T1000 (cell line): Measurements from ENCODE around the gene IARS2.
"Not testable (repeated sequence)": the region's sequence is repeated elsewhere in the genome, so short reads cannot be mapped to it uniquely, and the experiment has no call there.

ENCODE experiments used
- DNase-seq: peaks from one replicate; lab custom pipeline; 2025; ENCODE audit warnings: mixed read lengths; lab: John Stamatoyannopoulos, UW

The IARS2 gene

GRCh38 chr1:220164517-220164916 lies 70.6 kb downstream of the IARS2 start:
- DNase-seq, result no peak

GRCh38 chr1:220166853-220167252 lies 72.9 kb downstream of the IARS2 start:
- no peak for DNase-seq

- DNase-seq, result not testable (repeated sequence)
Observed at GRCh38 chr1:220169887-220170286, 76.0 kb downstream of the IARS2 start.

GRCh38 chr1:220170836-220171526 lies 77.0 kb downstream of the IARS2 start:
- no peak for DNase-seq

GRCh38 chr1:220176540-220176939 lies 82.6 kb downstream of the IARS2 start:
- no peak for DNase-seq

- no peak for DNase-seq
Observed at GRCh38 chr1:220182111-220182510, 88.2 kb downstream of the IARS2 start.

- no peak for DNase-seq
Observed at GRCh38 chr1:220182656-220183055, 88.7 kb downstream of the IARS2 start.

GRCh38 chr1:220184506-220184905 lies 90.6 kb downstream of the IARS2 start:
- DNase-seq, result no peak

GRCh38 chr1:220186752-220187151 lies 92.8 kb downstream of the IARS2 start:
- DNase-seq, result no peak

GRCh38 chr1:220188538-220188937 lies 94.6 kb downstream of the IARS2 start:
- no peak for DNase-seq

GRCh38 chr1:220189750-220190347 lies 95.9 kb downstream of the IARS2 start:
- no peak for DNase-seq

GRCh38 chr1:220195701-220196100 lies 101.8 kb downstream of the IARS2 start:
- DNase-seq, result no peak
